Measurements from ENCODE around the gene ZNF608.

The ZNF608 gene

DNA sequence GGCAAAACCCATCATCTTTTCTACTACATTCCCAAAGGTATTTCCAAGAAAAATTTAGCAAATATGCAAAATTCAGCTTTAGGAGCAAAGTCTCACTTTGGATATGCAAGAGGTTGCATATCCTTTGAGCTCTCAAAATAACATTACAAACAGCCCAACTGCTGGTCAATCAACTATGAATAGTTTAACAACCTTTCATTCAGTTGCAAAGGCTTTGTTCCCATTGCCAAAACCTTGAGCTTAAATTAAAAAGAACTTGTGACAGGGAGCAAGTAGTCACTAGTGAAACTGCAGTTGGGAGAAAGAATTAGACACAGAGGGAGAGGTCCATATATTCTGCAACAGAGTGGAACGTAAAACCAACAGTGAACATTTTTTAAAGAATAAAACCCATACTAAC, 8.8 kb downstream of the ZNF608 start:
- DNase-seq: no peak

DNA sequence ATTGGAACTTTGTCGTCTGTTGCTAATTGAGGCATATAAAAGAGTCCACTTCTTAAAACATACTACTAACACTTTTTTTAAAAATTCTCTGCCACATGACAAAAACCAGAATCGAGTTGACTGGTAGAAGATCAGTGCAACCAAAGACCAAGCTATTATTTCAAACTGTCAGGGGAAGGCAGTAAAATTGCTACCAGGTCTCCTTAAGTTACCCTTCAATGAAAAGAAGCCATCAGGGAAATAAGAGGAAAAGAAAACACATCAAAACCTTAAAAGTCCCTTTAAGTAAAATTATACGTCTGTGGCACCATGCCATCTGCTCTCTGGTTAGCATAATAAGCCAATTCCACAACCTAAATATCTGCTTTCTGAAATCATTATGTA, 9.6 kb downstream of the ZNF608 start:
- no peak for DNase-seq

DNA sequence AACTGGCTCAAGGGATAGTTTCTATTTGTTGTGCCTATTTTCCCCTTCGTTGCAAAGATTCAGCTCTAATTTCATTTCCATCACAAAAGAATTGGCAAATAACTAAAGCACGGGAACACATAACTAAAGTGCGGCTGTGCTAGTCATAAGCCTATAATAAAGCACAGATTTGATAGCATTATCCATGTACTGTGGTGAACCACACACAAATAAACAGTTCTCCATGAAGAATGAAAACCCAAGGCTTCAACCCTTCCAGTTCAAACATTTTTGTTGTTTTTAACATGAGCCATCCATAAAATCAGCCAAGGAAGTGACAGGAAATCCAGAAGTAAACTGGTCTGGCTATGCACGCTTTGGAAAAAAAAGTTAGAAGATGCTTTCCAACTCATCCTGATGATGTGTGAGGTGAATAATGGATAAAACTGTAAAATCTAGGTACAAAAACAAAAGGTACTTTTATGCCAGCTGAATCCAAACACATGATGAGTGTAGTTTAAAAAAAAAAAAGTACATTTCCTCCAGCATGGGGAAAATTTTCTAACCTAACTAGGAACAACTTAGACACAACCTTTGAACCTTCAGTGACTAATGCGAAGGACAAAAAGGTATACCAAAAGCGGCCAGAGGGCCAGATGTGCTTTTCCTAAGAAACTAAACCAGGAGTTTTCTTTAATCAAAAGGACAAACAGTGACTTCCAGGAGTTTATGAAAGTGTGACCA, 10.2 kb downstream of the ZNF608 start:
- DNase-seq: no peak

DNA sequence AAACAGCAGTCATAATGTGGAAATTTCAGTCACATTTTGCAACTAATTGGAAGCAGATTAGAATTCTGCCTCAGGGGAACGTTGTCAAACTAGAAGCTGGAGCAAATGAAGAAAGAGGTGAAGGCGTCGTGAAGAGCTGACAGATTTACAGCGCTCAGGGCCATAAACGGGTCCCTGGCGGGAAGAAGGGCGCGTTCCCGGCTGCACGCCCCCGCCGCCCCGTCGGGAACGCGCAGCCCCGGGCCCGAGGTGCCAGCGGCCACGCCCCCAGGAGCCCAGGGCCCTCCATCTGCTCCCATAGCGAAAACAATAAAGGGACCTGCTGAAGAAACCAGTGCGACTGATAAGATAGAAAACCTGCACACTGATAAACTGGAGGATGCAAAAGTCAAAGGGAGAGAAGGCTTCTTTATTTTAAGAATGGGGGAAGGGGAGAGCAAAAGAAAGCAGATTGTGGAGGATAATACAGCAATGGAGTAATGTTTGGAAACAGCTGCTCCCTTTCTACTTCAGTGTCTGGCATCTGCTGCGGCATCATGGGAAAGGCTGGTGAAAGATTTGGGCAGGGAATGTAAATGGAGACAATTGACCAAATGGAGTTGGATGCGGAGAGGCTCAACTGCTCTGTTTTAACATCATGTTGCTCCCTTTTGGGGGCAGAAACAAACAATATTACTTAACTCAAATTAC, 11.1 kb downstream of the ZNF608 start:
- DNase-seq: no peak

DNA sequence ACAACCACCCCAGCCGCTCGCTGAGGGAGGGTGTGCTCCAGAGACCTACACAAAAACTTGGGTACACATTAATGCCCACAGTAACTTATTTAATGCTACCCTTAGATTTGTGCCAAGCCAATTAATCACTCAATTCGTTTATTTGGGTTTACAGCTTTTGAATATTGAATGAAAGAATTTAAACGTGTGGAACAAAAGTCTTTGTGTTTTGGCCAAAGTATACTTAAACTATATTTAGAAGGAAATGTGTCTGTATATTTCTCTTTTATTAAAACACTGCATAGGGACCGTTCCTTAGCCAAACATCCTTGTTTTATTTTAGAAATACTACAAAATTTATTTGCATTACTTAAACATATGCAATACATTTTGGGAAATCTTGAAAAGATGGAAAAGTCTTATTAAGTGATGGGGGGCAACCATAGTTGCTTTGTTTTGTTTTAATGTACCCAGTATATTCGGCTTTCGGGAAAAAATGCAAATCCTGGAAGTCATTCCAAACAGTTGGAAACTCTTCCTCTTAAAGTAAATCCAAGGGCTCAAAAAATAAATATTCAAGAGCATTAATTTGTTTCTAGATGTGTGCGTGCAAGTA, 11.8 kb downstream of the ZNF608 start:
- DNase-seq: no peak

DNA sequence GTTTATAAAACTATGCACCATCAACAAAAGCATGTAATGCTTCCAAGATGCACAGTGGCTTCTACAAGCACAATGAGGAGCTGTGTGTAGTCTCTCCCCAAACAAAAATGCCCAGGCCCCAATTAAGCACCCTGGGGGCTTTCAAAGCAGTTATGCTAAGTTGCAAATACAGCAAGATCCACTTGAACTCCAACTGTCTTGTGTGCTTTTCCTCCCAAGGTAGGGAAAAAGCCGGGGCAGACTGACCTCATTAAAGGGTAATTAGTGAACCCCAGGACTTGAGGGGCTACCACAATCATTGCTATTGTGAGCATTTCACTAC, 13.1 kb downstream of the ZNF608 start:
- DNase-seq: no peak

DNA sequence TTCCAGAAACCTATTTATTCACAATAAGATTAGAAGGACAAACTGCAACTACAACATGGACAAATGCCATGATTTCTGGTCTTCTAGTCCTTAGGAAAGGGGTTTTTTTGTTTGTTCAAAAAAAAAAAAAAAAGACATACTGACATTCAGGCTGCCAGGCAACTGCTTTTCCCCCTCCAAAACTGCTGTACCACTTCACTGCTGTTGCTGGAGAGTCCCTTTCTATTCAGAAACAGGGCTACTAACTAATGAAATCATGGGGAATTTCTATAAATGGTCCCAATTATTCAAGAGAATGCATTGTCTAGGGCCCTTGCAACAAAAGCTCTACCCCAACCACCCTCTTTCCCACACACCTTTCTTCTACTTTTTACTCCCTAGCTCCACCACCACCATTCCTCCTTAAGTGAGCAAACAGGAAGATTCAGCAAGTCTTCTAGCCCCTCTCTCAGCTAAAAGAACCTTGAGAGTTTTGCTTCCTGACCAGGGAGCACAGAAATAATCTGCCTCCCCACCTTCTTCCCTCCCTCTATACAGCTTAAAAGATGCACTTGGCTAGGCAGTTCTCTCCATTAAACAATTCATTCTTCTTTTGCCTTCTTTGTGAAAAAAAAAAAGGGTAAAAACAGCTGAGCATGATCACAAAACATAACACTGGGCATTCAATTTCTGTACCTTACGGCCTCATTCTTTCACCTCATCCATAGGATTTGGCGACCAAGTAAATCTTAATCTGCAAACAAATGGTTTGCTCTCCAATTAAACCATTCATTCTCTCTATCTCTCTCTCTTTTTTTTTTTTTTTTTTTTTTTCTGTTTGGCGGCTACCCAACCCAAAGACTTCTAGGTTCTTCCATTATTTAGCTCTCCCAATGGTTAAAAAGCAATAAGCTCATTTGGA, 13.8 kb downstream of the ZNF608 start:
- no peak for DNase-seq

DNA sequence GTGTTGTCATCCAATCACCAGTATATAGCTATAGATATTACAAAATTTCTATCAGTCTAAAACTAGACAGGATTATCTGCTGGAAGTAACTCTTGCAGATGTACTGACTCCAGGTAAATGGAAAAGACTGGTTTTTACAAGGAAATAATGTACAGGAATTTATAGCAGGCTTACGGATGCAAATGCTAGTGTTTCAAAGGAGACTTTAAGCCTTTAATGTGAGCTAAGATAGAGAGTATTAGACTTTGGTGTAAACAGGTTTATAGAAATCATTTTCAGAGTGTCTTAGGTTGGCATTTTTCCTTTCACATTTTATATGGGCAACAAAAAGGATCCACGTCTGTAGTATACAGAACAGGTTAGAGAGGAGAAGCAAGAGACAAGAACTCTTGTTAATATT, 16.1 kb downstream of the ZNF608 start:
- no peak for DNase-seq

DNA sequence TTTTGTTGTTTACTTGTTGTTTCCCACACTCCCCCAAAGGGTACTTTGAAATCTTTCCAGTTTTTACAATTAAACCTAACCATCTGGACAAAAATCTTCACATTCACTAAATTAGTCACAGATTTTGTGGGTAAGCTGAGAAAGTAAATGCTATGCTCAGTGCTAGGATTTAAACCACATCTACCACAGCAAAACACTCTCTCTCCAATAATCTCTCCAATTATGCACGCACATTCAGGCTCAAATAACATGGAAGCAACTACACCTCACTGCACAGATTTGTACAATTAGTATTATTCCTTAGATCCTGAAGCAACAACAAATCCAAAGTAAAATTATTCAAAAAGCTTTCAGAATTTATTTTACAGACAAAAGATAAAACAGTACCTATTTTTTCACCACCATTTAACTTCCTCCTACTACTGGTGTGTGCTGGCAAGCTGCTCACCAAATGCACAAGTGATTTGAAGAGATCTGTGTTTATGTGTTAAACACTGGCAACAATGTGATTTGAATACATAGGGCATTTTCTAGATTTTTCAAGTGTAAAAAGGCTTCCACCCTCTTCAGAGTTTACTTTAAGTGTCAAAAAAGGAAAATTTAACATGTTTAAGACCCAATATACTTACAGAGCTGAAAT, 16.6 kb downstream of the ZNF608 start:
- no peak for DNase-seq

DNA sequence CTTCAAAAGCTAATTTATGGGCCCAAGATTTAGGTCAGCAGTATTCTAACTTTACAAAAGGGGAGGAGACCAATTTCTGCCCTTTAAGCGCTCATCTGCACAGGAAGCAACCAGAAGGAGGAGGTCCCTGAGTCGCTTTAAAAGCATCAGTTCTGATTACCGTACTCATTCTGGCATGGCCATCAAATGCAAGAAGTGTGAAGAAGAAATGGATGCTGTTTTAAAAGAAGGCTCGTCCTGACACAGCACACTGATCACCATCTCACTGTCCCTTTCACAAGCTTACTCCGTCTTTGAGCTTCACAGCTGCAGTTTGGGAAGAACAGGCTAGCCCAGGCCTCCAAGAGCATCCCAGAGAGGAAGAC, 17.5 kb downstream of the ZNF608 start:
- DNase-seq: no peak

DNA sequence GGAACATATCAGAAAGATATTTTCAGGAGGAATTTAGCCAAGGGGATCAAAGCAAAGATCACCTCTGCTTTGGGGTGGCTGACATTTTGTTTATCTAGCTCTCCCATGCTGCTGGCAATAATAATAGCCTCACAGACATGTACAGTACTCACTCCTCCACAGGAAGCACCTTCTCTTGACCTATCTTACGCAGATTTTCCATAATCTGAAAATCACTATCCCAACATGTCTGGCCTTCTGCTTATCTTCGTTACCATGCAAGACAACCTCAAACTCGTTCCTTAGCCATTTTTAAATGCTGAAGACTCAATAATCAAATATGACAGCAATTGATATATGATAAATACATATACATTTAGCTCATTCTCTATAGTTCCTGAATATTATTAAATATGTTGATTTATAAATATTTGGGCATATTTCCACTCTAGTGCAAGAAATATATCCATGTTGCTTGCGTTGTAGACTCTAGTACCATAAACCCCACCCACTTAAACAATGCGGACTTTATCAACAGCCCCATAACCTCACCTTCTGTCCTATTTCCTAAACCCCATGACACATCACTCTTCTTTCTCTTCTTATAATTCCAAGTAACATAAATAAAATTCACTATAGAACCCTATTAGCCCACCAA, 18.0 kb downstream of the ZNF608 start:
- DNase-seq: no peak

DNA sequence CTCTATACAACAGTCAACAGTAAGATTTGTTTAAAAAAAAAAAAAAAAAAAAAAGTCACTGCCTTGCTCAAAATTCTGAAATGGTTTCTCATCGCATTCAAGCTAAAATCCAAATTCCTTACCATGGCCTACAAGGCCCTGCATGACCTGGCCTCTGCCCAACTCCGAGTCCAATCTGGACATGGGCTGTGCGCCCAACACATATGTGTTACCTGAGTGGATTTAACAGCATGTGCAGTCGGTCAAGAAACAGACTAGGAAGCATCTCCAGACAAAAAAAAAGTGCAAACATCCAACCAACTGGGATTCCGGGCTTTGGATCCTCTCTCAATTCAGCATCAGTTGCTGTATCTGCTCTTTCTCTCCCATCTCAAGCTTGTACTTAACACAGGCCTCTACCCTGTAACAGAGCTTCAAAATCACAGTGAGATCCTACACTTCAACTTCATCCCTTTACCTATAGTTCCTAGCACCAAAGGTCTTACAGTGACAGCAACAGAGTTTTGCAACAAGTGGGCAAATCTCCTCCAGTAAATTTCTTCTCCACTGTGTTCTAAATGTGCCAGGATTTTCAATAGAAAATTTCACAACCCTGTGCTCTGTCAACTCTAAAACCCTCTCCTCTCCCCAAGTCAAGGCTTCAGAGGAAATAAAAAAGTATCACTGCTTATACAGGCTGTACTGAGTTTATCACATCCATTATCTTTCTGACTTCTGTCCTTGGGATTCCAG, 19.6 kb downstream of the ZNF608 start:
- DNase-seq: no peak

DNA sequence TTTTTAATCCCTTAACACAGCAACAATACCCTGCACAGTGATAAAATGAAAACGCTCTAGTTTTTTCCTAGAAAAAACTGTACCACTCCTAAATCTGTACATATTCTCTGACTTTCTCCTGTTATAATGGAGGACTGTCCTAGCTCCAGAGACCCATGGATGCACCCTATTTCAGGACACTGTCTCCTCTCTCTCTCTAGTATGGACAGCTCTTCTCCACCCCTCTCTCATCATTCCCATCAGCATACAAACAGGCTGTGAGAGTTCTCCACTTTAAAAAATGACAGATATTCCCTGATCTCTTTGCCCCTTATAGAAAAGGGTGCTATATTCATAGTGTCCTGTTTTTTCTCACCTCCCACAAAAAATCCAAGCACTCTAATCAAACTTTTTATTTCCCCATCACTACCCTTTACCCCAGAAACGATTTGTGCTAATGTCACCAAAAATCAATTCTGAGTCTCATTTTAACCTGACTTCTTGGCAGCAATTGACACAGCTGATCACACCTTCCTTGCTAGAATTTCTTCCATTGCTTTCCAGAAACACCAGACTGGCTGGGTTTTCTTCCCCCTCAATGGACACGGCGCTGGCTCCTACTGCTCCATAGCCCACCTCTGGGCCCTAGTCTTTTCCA, 20.7 kb downstream of the ZNF608 start:
- no peak for DNase-seq

DNA sequence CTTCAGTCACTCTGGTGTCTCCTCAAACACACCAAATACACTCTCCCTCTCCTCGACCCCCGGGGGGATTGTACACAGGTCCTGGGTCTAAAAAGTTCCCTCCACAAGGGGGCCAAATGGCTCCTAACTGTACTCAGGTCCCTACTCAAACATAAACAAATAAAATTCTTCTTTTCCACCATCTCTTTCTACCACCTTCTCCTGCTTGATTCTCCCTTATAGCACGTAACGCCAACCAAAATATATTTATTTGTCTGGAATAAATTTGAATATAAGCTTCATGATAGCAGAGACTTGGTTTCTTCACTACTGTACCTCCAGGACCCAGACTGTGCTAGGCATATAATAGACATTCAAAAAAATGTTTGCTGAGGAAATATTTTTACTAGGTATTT, 21.4 kb downstream of the ZNF608 start:
- DNase-seq: no peak

DNA sequence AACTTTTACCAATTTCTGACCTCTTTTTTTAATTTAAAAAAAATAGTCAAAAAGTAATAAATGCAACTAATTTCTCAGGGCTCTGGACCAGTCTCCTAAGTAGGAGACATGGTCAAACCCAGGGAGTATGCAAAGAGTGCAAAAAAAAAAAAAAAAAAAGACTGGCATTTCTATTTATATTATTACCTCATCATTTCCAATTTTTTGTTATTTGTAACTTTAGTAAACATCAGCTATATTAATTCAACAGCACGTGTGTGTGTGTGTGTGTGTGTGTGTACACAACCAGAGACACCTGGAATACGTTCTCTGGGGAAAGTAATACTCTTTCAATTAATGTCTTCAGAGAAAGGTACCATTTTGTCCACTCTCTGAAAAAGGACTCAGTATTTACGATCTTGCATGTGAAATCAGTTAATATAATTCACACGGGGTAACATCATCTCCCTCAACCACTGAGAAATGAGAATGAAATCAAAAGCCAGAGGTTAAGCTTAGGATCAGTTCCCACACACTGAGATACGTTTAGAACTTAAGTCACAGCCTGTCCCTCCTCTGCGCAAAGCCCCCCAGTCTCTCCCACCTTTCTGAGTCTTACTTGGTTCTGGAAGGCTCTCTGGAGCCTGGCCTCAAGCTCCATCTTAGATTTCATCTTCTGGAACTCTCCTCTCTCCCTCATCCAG, 21.9 kb downstream of the ZNF608 start:
- DNase-seq: no peak

DNA sequence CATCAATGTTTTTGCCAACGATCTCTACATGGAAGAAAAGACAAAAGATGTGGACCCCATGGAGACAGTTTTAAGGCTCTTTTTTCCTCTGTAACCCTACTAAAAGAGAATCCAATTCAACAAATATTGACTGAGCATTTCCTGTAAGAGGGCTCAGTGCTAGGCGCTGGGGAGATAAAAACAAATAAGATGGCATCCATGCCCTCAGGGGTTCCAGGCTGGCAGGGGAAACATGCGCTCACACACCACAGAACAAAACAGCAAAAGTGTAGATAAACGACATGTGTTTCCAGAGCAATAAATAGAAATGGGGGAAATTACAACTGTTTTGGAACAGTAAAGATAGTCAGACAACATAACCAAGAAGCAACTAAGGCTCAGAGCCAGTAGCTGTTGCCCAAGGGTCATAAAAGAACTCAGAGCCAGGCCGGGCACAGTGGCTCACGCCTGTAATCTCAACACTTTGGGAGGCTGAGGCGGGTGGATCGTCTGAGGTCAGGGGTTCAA, 25.2 kb downstream of the ZNF608 start:
- no peak for DNase-seq

DNA sequence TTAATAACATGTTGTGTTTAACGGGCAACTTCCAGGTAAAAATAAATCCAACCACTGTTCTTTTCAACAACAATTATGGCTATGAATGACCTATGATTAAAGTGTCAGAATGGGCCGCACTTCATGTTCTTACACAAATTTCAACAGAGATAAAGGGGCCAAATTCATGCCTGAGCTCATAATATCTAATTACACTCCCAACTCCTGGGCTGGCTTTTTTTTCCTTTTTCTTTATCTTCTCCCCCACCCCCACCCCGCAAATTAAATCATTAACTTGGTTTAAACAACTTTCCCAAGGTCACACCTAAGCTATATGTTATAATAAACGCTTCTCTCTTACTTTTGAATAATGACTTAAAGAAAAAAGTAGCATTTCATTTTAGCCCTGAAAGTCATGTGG, 25.8 kb downstream of the ZNF608 start:
- no peak for DNase-seq

DNA sequence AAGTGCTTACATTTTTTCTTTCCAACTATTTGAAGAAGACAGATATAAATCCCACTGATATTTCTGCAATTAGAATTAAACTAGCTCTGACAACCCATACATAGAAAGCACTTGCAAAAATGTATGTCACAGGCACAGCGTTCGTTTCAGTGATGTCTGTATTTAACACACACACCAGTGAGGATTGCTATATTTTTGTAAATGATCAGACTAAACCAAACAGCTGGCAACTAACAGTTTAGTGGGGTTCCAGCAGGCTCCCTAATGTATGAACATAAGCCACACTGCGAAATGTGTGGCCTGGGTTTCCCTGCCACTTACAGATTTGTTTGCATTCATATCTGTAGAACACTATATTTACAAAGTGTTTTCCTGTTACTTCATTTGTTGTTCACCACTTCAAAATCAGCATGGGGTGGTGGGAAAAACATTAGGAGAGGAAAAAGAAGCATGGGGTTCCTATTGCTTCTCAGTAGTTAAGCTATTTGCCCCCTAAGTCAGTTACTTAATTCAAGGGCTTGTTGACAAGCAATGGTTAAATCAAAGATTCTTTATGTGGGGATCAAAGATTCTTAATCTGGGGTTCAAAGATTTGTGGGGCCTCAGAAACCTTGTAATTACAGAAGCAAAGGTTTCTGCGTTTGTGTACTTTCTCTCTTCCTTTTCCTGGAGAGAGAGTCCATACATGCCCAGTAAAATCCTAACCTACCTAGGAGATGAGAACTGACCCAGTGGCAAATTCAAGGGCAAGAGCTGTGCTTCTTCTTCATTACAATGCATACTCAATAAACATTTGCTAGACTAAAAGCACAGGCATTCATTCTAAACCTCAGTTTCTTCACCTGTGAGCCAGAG, 27.1 kb downstream of the ZNF608 start:
- no peak for DNase-seq

DNA sequence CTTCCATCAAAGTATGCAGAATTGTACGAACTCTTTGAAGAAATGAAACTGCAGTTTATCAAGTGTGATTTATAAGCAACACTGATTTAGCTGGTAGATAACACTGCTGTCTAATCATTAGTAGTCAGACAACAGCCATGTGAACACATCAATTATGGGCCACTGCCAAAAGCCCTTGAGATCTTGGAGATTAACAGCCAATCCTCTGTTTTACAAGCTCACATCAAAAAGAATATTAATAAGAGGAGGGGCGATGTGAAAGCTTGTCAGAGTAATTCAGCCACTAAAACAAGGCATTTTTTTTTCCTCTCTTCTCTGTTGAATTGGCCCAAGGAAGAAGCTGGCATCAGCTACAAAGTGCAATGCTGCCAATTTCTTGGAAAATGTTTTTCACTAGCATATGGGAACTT, 28.1 kb downstream of the ZNF608 start:
- DNase-seq: no peak

DNA sequence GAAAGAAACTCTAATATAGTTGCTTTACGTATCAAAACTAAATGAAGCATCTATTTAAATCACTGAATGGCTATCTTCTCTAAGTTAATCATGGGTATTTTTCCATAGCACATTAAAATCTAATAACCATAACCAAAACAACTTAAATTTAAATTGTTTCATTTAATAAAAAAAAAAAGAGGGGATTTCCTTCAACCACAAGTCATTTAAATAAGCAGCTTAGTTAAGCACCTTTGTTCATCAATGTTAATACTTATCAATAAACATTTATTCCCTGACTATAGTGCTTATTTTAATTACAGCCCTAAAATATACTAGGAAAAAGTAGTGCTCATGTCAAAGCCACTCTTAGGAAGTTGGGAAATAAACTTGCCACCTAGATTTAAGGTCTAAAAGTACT, 30.3 kb downstream of the ZNF608 start:
- DNase-seq: no peak

All from activated CD8-positive, alpha-beta memory T cell treated with anti-CD3 and anti-CD28 coated beads, Interleukin-2, amount 50 U/mL, for 48 hours (primary cell).